GM12878 (cell line): ENCODE results near the gene SNRPE. TPM values are rescaled to one million over a fixed set of nuclear protein-coding genes. Genes with fewer than 3 reads are reported as not detected.

ENCODE experiments used
- ATAC-seq: fragments of 200-7000 bp; cut with Tn5 transposase; 3 replicates; pipeline ENCODE4 v1.9.1; 2020; ENCODE audit warnings: mild to moderate bottlenecking, moderate library complexity
- BruUV-seq: library from RNA; stranded (reverse); fragments of 400-500 nt; replicated peaks from 2 replicates; lab custom pipeline; 2021; lab: Mats Ljungman, UMichigan
- CTCF ChIA-PET: fragments of 300-600 bp; sonication (Branson Sonifier 250); formaldehyde crosslinking; extraction: SDS; loops from one replicate; lab custom pipeline; 2021; ENCODE audit warnings: inconsistent platforms; lab: Yijun Ruan, JAX
- POLR2A ChIA-PET: fragments of 350-600 bp; formaldehyde crosslinking; extraction: SDS; loops from one replicate; lab custom pipeline; 2021; ENCODE audit warnings: inconsistent platforms; lab: Charles Lee
- RAD21 ChIA-PET: fragments of 300-600 bp; sonication (Branson Sonifier 250); formaldehyde crosslinking; loops from one replicate; lab custom pipeline; 2023; ENCODE audit warnings: antibody characterized with exemption; ENCODE audit not compliant: unreplicated experiment; lab: Charles Lee
- SMC1A ChIA-PET: fragments of 300-600 bp; sonication (Branson Sonifier 250); formaldehyde crosslinking; loops from one replicate; lab custom pipeline; 2023; ENCODE audit not compliant: unreplicated experiment, uncharacterized antibody; lab: Charles Lee
- DNase-seq: peaks from one replicate; pipeline ENCODE4 v3.0.0-alpha.2; 2011; ENCODE audit warnings: low read depth, low spot score
- FAIRE-seq: peaks from 3 replicates; lab custom pipeline; 2011; peaks lifted over from hg19 to GRCh38; lab: Jason Lieb, UNC
- H2AFZ ChIP-seq: 2 replicates; pipeline ENCODE4 v1.6.0; 2011; ENCODE audit warnings: low read depth, low read length, control low read depth; ENCODE audit not compliant: control insufficient read depth
- H3K27ac ChIP-seq: 2 replicates; pipeline ENCODE4 v1.5.1; 2011; ENCODE audit warnings: control low read depth; ENCODE audit not compliant: control insufficient read depth, insufficient read depth
- H3K27me3 ChIP-seq, 2 experiments: replicated peaks in 1 of 2; 2 replicates each; pipeline versions ENCODE4 v1.6.0 to v1.6.1; 2011; ENCODE audit warnings: low read length in 1 of 2; ENCODE audit not compliant: control insufficient read depth in 2 of 2, insufficient read depth in 2 of 2
- H3K36me3 ChIP-seq, 2 experiments: 2 replicates each; pipeline ENCODE4 v1.5.1; 2011; ENCODE audit warnings: low read length in 1 of 2; ENCODE audit not compliant: control insufficient read depth in 2 of 2, insufficient read depth in 2 of 2
- H3K4me1 ChIP-seq: 2 replicates; pipeline ENCODE4 v1.6.1; 2011; ENCODE audit warnings: mild to moderate bottlenecking, low read length, moderate library complexity, mixed read lengths; ENCODE audit not compliant: control insufficient read depth, insufficient read depth
- H3K4me2 ChIP-seq: 2 replicates; pipeline ENCODE4 v1.6.0; 2011; ENCODE audit warnings: control low read depth; ENCODE audit not compliant: control insufficient read depth, insufficient read depth
- H3K4me3 ChIP-seq: fragments of 200-600 bp; sonication (generic); 2 replicates; pipeline ENCODE4 v1.5.1; 2016
- H3K79me2 ChIP-seq: 2 replicates; pipeline ENCODE4 v1.6.0; 2011; ENCODE audit warnings: low read length; ENCODE audit not compliant: control insufficient read depth, insufficient read depth
- H3K9ac ChIP-seq: 2 replicates; pipeline ENCODE4 v1.8.0; 2011; ENCODE audit warnings: low read length, control low read depth, mixed read lengths; ENCODE audit not compliant: control insufficient read depth, insufficient read depth
- H3K9me3 ChIP-seq: replicated peaks from 3 replicates; pipeline ENCODE4 v1.5.1; 2011; ENCODE audit warnings: mild to moderate bottlenecking, low read length; ENCODE audit not compliant: control insufficient read depth, insufficient read depth
- H4K20me1 ChIP-seq: 2 replicates; pipeline ENCODE4 v1.6.0; 2011; ENCODE audit not compliant: control insufficient read depth, insufficient read depth
- ATF7 ChIP-seq: fragments of 450-650 bp; IDR thresholded peaks from 2 replicates; pipeline ENCODE4 v1.6.1; 2016; ENCODE audit warnings: low read depth, mild to moderate bottlenecking
- CHD1 ChIP-seq: IDR thresholded peaks from 2 replicates; pipeline ENCODE4 v1.6.1; 2012; ENCODE audit warnings: low read depth, low read length, improper control_type of control experiment
- FOXK2 ChIP-seq: fragments of 450-650 bp; IDR thresholded peaks from 2 replicates; pipeline ENCODE4 v1.6.1; 2017; ENCODE audit warnings: mild to moderate bottlenecking, moderate library complexity
- NFYA ChIP-seq: IDR thresholded peaks from 2 replicates; pipeline ENCODE4 v1.6.1; 2011; ENCODE audit warnings: low read depth, mild to moderate bottlenecking, low read length, improper control_type of control experiment, borderline replicate concordance
- PKNOX1 ChIP-seq: fragments of 450-650 bp; IDR thresholded peaks from 2 replicates; pipeline ENCODE4 v1.6.1; 2016; ENCODE audit warnings: mild to moderate bottlenecking
- PRDM15 ChIP-seq: fragments of 450-650 bp; formaldehyde crosslinking; IDR thresholded peaks from 2 replicates; pipeline ENCODE4 v1.4.0; 2020; ENCODE audit warnings: mild to moderate bottlenecking, moderate library complexity
- RAD51 ChIP-seq: fragments of 450-650 bp; IDR thresholded peaks from 2 replicates; pipeline ENCODE4 v1.6.1; 2016; ENCODE audit warnings: moderate library complexity, mild to moderate bottlenecking, inconsistent platforms
- RCOR1 ChIP-seq: conservative IDR thresholded peaks from 2 replicates; pipeline ENCODE4 v1.6.1; 2012; ENCODE audit warnings: low read depth, low read length, improper control_type of control experiment
- SIX5 ChIP-seq: IDR thresholded peaks from 2 replicates; pipeline ENCODE4 v1.6.1; 2011; ENCODE audit warnings: mild to moderate bottlenecking, low read depth, low read length, moderate library complexity; ENCODE audit not compliant: severe bottlenecking
- YY1 ChIP-seq: IDR thresholded peaks from 2 replicates; pipeline ENCODE4 v1.6.1; 2011; ENCODE audit warnings: low read depth, mild to moderate bottlenecking, low read length
- WGBS: methylation state at CpG from one replicate; pipeline ENCODE4 v1.1.6; 2016; ENCODE audit warnings: low lambda C conversion rate; ENCODE audit not compliant: insufficient replicate concordance, insufficient coverage; ENCODE audit errors: missing lambda C conversion rate; 5-methylcytosine and 5-hydroxymethylcytosine counted together
- in situ Hi-C: fragments of 300-500 bp; cut with MboI; formaldehyde crosslinking; loops from 9 replicates; pipeline ENCODE4 v1.14.3; 2018; ENCODE audit warnings: mixed read lengths
- intact Hi-C: fragments of 100-400 bp; cut with micrococcal nuclease; formaldehyde crosslinking; loops from one replicate; pipeline ENCODE4 v1.14.2; 2022; ENCODE audit not compliant: unreplicated experiment
- polyA plus RNA-seq, 11 experiments: library from polyadenylated mRNA; depleted of rRNA in 4 of 11; unstranded in 6 of 11; stranded (reverse) in 5 of 11; fragments of >200 nt; fragmentation: Nextera tagmentation in 4 of 11; fragmentation: Illumina TruSeq in 1 of 11; extraction: Ambion mirVana in 4 of 11; extraction: Trizol in 1 of 11; gene quantifications; 1 replicate in 1 of 11; 2 replicates in 10 of 11; pipeline versions ENCODE4 v1.2.1 to v1.2.3, GENCODE V29; 2011 to 2016; ENCODE audit warnings: inconsistent platforms in 2 of 11, missing spikeins in 2 of 11, low read depth in 1 of 11
- total RNA-seq, 4 experiments: library from RNA; depleted of rRNA in 3 of 4; stranded (reverse); fragments of >200 nt in 3 of 4; fragmentation: Illumina TruSeq in 1 of 4; extraction: Trizol in 1 of 4; gene quantifications; 2 replicates each; pipeline versions ENCODE4 v1.2.1 to v1.2.3, GENCODE V29; 2013 to 2021

The SNRPE gene
- total and polyA plus RNA-seq, 10 of the 15 experiments (the other 5 are each of a cell fraction or from before 2014, with no cell fraction given) = 109 to 1,384 (median 316) TPM

GRCh38 chr1:203899353-203899716, 37.9 kb downstream of the SNRPE start:
- Histone ChIP-seq H3K79me2 (no peaks in the 10 kb centered on the region), H4K20me1 (no peaks in the 10 kb centered on the region), H3K36me3 (no peaks in the 10 kb centered on the region), H2AFZ (no peak overlapping the region), H3K27me3 (no peaks in the 10 kb centered on the region), H3K9ac (no peak overlapping the region), H3K27ac (no peak overlapping the region), H3K9me3 (no peaks in the 10 kb centered on the region; the same call in 1 of the 3 replicates), H3K4me1 (no peaks in the 10 kb centered on the region), H3K4me2 (no peak overlapping the region), H3K4me3 (no peak overlapping the region)
- ATAC-seq = no peak
- SMC1A ChIA-PET = no interaction called here
- intact Hi-C loops (no loop called here), in situ Hi-C loops (no loop called here)
- no peak for TF ChIP-seq YY1
- no peak for FAIRE-seq
- POLR2A ChIA-PET = no interaction called here
- RAD21 ChIA-PET = no interaction called here
- no TSS peak for BruUV-seq
- WGBS = 56% methylated on average over 1 of the region's 1 CpG
- no peak for DNase-seq
- CTCF ChIA-PET = interaction anchor here (0.8 kb wide), 1 partner anchor 598 kb away, joined by 3 read pairs; no protein-coding TSS in a partner anchor

GRCh38 chr1:203899869-203900714, 38.7 kb downstream of the SNRPE start:
- Histone ChIP-seq H3K4me2 (no peak overlapping the region), H3K27ac (no peak overlapping the region), H3K9ac (no peak overlapping the region), H3K27me3 (no peaks in the 10 kb centered on the region), H4K20me1 (no peaks in the 10 kb centered on the region), H3K79me2 (no peaks in the 10 kb centered on the region), H3K9me3 (no peaks in the 10 kb centered on the region), H2AFZ (no peak overlapping the region), H3K4me3 (no peak overlapping the region), H3K36me3 (no peaks in the 10 kb centered on the region), H3K4me1 (no peaks in the 10 kb centered on the region)
- intact Hi-C loops = no loop called here
- ATAC-seq (no peak), FAIRE-seq (no peak), DNase-seq (no peak)
- ChIA-PET SMC1A (no interaction called here), POLR2A (no interaction called here), RAD21 (no interaction called here), CTCF (no interaction called here)
- in situ Hi-C loops = no loop called here
- TF ChIP-seq ATF7 (no peak), RCOR1 (no peak), NFYA (no peak), SIX5 (no peak), PKNOX1 (no peak), RAD51 (no peak), CHD1 (no peak), PRDM15 (no peak), FOXK2 (no peak)
- WGBS = 80% methylated on average over 43 of the region's 47 CpGs
- BruUV-seq = no TSS peak
